CD4-positive, alpha-beta T cell (primary cell): Measurements from ENCODE around the gene PTPRM. TPM values are rescaled to one million over a fixed set of nuclear protein-coding genes. Genes with fewer than 3 reads are reported as not detected.

Experiments used
- ATAC-seq: fragments of 200-7000 bp; cut with Tn5 transposase; one replicate; pipeline ENCODE4 v1.10.0; 2022; ENCODE audit warnings: mild to moderate bottlenecking; ENCODE audit not compliant: poor library complexity
- CTCF ChIA-PET: fragments of 350-600 bp; sonication (Branson Sonifier 250); formaldehyde crosslinking; loops from one replicate; lab custom pipeline; 2021; ENCODE audit warnings: antibody characterized with exemption, inconsistent platforms; lab: Charles Lee
- POLR2A ChIA-PET: fragments of 350-600 bp; sonication (Branson Sonifier 250); formaldehyde crosslinking; loops from one replicate; lab custom pipeline; 2021; ENCODE audit warnings: antibody characterized with exemption, inconsistent platforms; lab: Charles Lee
- DNase-seq, 14 experiments: peaks; one replicate each; pipeline ENCODE4 v3.0.0-alpha.2; 2013 to 2020; ENCODE audit warnings: mixed read lengths in 2 of 14
- H3K27ac ChIP-seq, 2 donors: one replicate each; pipeline versions ENCODE4 v1.5.1 to v1.7.0; 2013; ENCODE audit warnings: low read length in 2 of 2, low read depth in 1 of 2, mild to moderate bottlenecking in 1 of 2
- H3K27me3 ChIP-seq, 2 experiments: 1 replicate in 1 of 2; 2 replicates in 1 of 2; pipeline versions ENCODE4 v1.6.1 to v1.7.0; 2013; ENCODE audit warnings: low read length in 2 of 2, control low read depth in 1 of 2, mild to moderate bottlenecking in 1 of 2, moderate library complexity in 1 of 2; ENCODE audit not compliant: insufficient read depth in 2 of 2, control insufficient read depth in 1 of 2
- H3K36me3 ChIP-seq: one replicate; pipeline ENCODE4 v1.6.1; 2013; ENCODE audit warnings: low read length, control low read depth; ENCODE audit not compliant: insufficient read depth
- H3K4me1 ChIP-seq: one replicate; pipeline ENCODE4 v1.6.1; 2013; ENCODE audit warnings: low read length, control low read depth; ENCODE audit not compliant: insufficient read depth
- H3K4me3 ChIP-seq: one replicate; pipeline ENCODE4 v1.5.1; 2013; ENCODE audit warnings: mild to moderate bottlenecking, low read length, moderate library complexity
- H3K9me3 ChIP-seq, 2 experiments: 1 replicate in 1 of 2; 2 replicates in 1 of 2; pipeline versions ENCODE4 v1.6.1 to v1.7.0; 2013; ENCODE audit warnings: low read length in 2 of 2, mild to moderate bottlenecking in 2 of 2, control low read depth in 1 of 2, moderate library complexity in 1 of 2; ENCODE audit not compliant: control insufficient read depth in 1 of 2, insufficient read depth in 1 of 2
- H3K27ac Mint-ChIP-seq: one replicate; pipeline ENCODE4 v1.8.0; 2020; ENCODE audit warnings: mixed read lengths
- H3K27me3 Mint-ChIP-seq: one replicate; pipeline ENCODE4 v1.8.0; 2021; ENCODE audit warnings: mixed read lengths
- H3K36me3 Mint-ChIP-seq: one replicate; pipeline ENCODE4 v1.8.0; 2021; ENCODE audit warnings: low read depth, mixed read lengths
- H3K4me1 Mint-ChIP-seq: one replicate; pipeline ENCODE4 v1.8.0; 2021; ENCODE audit warnings: low read depth, mixed read lengths
- H3K4me3 Mint-ChIP-seq: one replicate; pipeline ENCODE4 v1.8.0; 2020; ENCODE audit warnings: mild to moderate bottlenecking, mixed read lengths
- H3K9me3 Mint-ChIP-seq: one replicate; pipeline ENCODE4 v1.8.0; 2020; ENCODE audit warnings: mixed read lengths
- CTCF ChIP-seq: fragments of 200-600 bp; IDR thresholded peaks from one replicate; pipeline ENCODE4 v1.8.0; 2022; ENCODE audit warnings: antibody characterized with exemption, mild to moderate bottlenecking
- intact Hi-C, 2 experiments: fragments of 100-400 bp; cut with DNase I in 1 of 2; cut with micrococcal nuclease in 1 of 2; formaldehyde crosslinking; loops; one replicate each; pipeline versions ENCODE4 v1.15.1 to v1.9.0; 2023 to 2025; cut with DNase I, micrococcal nuclease
- total RNA-seq, 174 experiments: library from RNA in 2 of 174; stranded (reverse) in 2 of 174; gene quantifications; one replicate each; pipeline ENCODE4 v1.2.3 and lab custom pipeline; 2021 to 2026

The PTPRM gene
- total RNA-seq, 2 experiments from 2014 or later = 21.7 to 21.9 TPM

- ChIA-PET POLR2A (no interaction called here), CTCF (no interaction called here)
- intact Hi-C loops = no loop called here
- Histone ChIP-seq H3K27ac (no peak overlapping the region), H3K27me3 (no peaks in the 10 kb centered on the region), H3K4me1 (no peaks in the 10 kb centered on the region), H3K36me3 (no peaks in the 10 kb centered on the region), H3K9me3 (peaks cover 0 to 6% of the 10 kb centered on the region in 2 experiments), H3K4me3 (no peak overlapping the region)
- H3K4me1 Mint-ChIP-seq = no peaks in the 10 kb centered on the region
- peaks cover 5% of the 10 kb centered on the region for H3K36me3 Mint-ChIP-seq
- no peak for TF ChIP-seq CTCF
- H3K9me3 Mint-ChIP-seq = peaks cover 3% of the 10 kb centered on the region
- DNase-seq (no peak), ATAC-seq (no peak)
- H3K27ac Mint-ChIP-seq = no peak overlapping the region
- no peak overlapping the region for H3K4me3 Mint-ChIP-seq
- no peaks in the 10 kb centered on the region for H3K27me3 Mint-ChIP-seq
Measured at GRCh38 chr18:8097927-8098326, 530.8 kb downstream of the PTPRM start.

GRCh38 chr18:8106603-8107002, 539.5 kb downstream of the PTPRM start:
- Mint-ChIP-seq H3K36me3 (no peaks in the 10 kb centered on the region), H3K27me3 (no peaks in the 10 kb centered on the region), H3K4me3 (no peak overlapping the region), H3K4me1 (no peaks in the 10 kb centered on the region), H3K9me3 (peaks cover 3% of the 10 kb centered on the region), H3K27ac (no peak overlapping the region)
- ChIA-PET POLR2A (no interaction called here), CTCF (no interaction called here)
- Histone ChIP-seq H3K4me1 (no peaks in the 10 kb centered on the region), H3K4me3 (no peak overlapping the region), H3K9me3 (peaks cover 0 to 5% of the 10 kb centered on the region in 2 experiments), H3K36me3 (no peaks in the 10 kb centered on the region), H3K27me3 (no peaks in the 10 kb centered on the region), H3K27ac (no peak overlapping the region)
- ATAC-seq (no peak), DNase-seq (no peak)
- TF ChIP-seq CTCF = no peak
- intact Hi-C loops = no loop called here

- TF ChIP-seq CTCF = no peak
Measured at GRCh38 chr18:8107426-8107825, 540.3 kb downstream of the PTPRM start.

More at GRCh38 chr18:8107426-8107825, 540.3 kb downstream of the PTPRM start:
- Histone ChIP-seq H3K36me3 (no peaks in the 10 kb centered on the region), H3K4me1 (no peaks in the 10 kb centered on the region), H3K9me3 (peaks cover 0 to 4% of the 10 kb centered on the region in 2 experiments), H3K27me3 (no peaks in the 10 kb centered on the region), H3K4me3 (no peak overlapping the region), H3K27ac (no peak overlapping the region)
- H3K27me3 Mint-ChIP-seq = no peaks in the 10 kb centered on the region
- no peaks in the 10 kb centered on the region for H3K4me1 Mint-ChIP-seq
- no peak overlapping the region for H3K27ac Mint-ChIP-seq
- POLR2A ChIA-PET = no interaction called here
- CTCF ChIA-PET = no interaction called here
- no peaks in the 10 kb centered on the region for H3K36me3 Mint-ChIP-seq
- intact Hi-C loops = no loop called here
- ATAC-seq (no peak), DNase-seq (no peak)
- peaks cover 3% of the 10 kb centered on the region for H3K9me3 Mint-ChIP-seq
- no peak overlapping the region for H3K4me3 Mint-ChIP-seq
